ENCODE results near the gene HAT1.

The HAT1 gene

GRCh38 chr2:171956135-171956825 is 34.0 kb downstream of the HAT1 start:
- H3K4me3 ChIP-seq (ENCODE audit: low read length), result no peak overlapping the region
- no peaks in the 10 kb centered on the region for H3K4me1 ChIP-seq (ENCODE audit: control insufficient read depth, insufficient read depth, low read length)
- no peaks in the 10 kb centered on the region for H3K9me3 ChIP-seq (ENCODE audit: control insufficient read depth, insufficient read depth, low read length)
- no CpG with 5 or more reads among the region's 7 CpGs for WGBS (ENCODE audit: insufficient coverage, insufficient read length)
- no peak overlapping the region for H3K27ac ChIP-seq (ENCODE audit: low read length)
- H3K36me3 ChIP-seq (ENCODE audit: control insufficient read depth, insufficient read depth, low read length), result no peaks in the 10 kb centered on the region
- no peaks in the 10 kb centered on the region for H3K27me3 ChIP-seq (ENCODE audit: control insufficient read depth, insufficient read depth, low read length)
- DNase-seq (ENCODE audit: low read depth, low spot score), result no peak

- no peak overlapping the region for H3K27ac ChIP-seq (ENCODE audit: low read length)
- no peaks in the 10 kb centered on the region for H3K4me1 ChIP-seq (ENCODE audit: control insufficient read depth, insufficient read depth, low read length)
- no peak overlapping the region for H3K4me3 ChIP-seq (ENCODE audit: low read length)
- WGBS (ENCODE audit: insufficient coverage, insufficient read length), result no CpG with 5 or more reads among the region's 2 CpGs
- H3K27me3 ChIP-seq (ENCODE audit: control insufficient read depth, insufficient read depth, low read length), result no peaks in the 10 kb centered on the region
- no peaks in the 10 kb centered on the region for H3K36me3 ChIP-seq (ENCODE audit: control insufficient read depth, insufficient read depth, low read length)
- DNase-seq (ENCODE audit: low read depth, low spot score), result no peak
- H3K9me3 ChIP-seq (ENCODE audit: control insufficient read depth, insufficient read depth, low read length), result no peaks in the 10 kb centered on the region
Observed at GRCh38 chr2:171957061-171957460, 34.8 kb downstream of the HAT1 start.

- H3K36me3 ChIP-seq (ENCODE audit: control insufficient read depth, insufficient read depth, low read length), result no peaks in the 10 kb centered on the region
- no peaks in the 10 kb centered on the region for H3K27me3 ChIP-seq (ENCODE audit: control insufficient read depth, insufficient read depth, low read length)
- no CpG with 5 or more reads among the region's 3 CpGs for WGBS (ENCODE audit: insufficient coverage, insufficient read length)
- no peaks in the 10 kb centered on the region for H3K4me1 ChIP-seq (ENCODE audit: control insufficient read depth, insufficient read depth, low read length)
- H3K27ac ChIP-seq (ENCODE audit: low read length), result no peak overlapping the region
- no peak overlapping the region for H3K4me3 ChIP-seq (ENCODE audit: low read length)
- no peak for DNase-seq (ENCODE audit: low read depth, low spot score)
- H3K9me3 ChIP-seq (ENCODE audit: control insufficient read depth, insufficient read depth, low read length), result no peaks in the 10 kb centered on the region
Observed at GRCh38 chr2:171958475-171958874, 36.2 kb downstream of the HAT1 start.

GRCh38 chr2:171959998-171960397 is 37.7 kb downstream of the HAT1 start:
- no peaks in the 10 kb centered on the region for H3K36me3 ChIP-seq (ENCODE audit: control insufficient read depth, insufficient read depth, low read length)
- H3K27me3 ChIP-seq (ENCODE audit: control insufficient read depth, insufficient read depth, low read length), result no peaks in the 10 kb centered on the region
- no peaks in the 10 kb centered on the region for H3K9me3 ChIP-seq (ENCODE audit: control insufficient read depth, insufficient read depth, low read length)
- H3K4me3 ChIP-seq (ENCODE audit: low read length), result no peak overlapping the region
- no peaks in the 10 kb centered on the region for H3K4me1 ChIP-seq (ENCODE audit: control insufficient read depth, insufficient read depth, low read length)
- DNase-seq (ENCODE audit: low read depth, low spot score), result no peak
- no peak overlapping the region for H3K27ac ChIP-seq (ENCODE audit: low read length)
- no CpG with 5 or more reads among the region's 2 CpGs for WGBS (ENCODE audit: insufficient coverage, insufficient read length)

- no peaks in the 10 kb centered on the region for H3K4me1 ChIP-seq (ENCODE audit: control insufficient read depth, insufficient read depth, low read length)
- no peak overlapping the region for H3K27ac ChIP-seq (ENCODE audit: low read length)
- no peaks in the 10 kb centered on the region for H3K36me3 ChIP-seq (ENCODE audit: control insufficient read depth, insufficient read depth, low read length)
- no CpG with 5 or more reads among the region's 3 CpGs for WGBS (ENCODE audit: insufficient coverage, insufficient read length)
- no peaks in the 10 kb centered on the region for H3K9me3 ChIP-seq (ENCODE audit: control insufficient read depth, insufficient read depth, low read length)
- H3K4me3 ChIP-seq (ENCODE audit: low read length), result no peak overlapping the region
- H3K27me3 ChIP-seq (ENCODE audit: control insufficient read depth, insufficient read depth, low read length), result no peaks in the 10 kb centered on the region
- no peak for DNase-seq (ENCODE audit: low read depth, low spot score)
Observed at GRCh38 chr2:171960570-171960969, 38.3 kb downstream of the HAT1 start.

- no peak overlapping the region for H3K27ac ChIP-seq (ENCODE audit: low read length)
- no peaks in the 10 kb centered on the region for H3K9me3 ChIP-seq (ENCODE audit: control insufficient read depth, insufficient read depth, low read length)
- no CpG with 5 or more reads among the region's 2 CpGs for WGBS (ENCODE audit: insufficient coverage, insufficient read length)
- H3K4me1 ChIP-seq (ENCODE audit: control insufficient read depth, insufficient read depth, low read length), result no peaks in the 10 kb centered on the region
- DNase-seq (ENCODE audit: low read depth, low spot score), result no peak
- no peaks in the 10 kb centered on the region; the same call in 1 of the 2 replicates for H3K36me3 ChIP-seq (ENCODE audit: control insufficient read depth, insufficient read depth, low read length)
- H3K4me3 ChIP-seq (ENCODE audit: low read length), result no peak overlapping the region
- no peaks in the 10 kb centered on the region for H3K27me3 ChIP-seq (ENCODE audit: control insufficient read depth, insufficient read depth, low read length)
Observed at GRCh38 chr2:171963198-171963597, 40.9 kb downstream of the HAT1 start.

- no peaks in the 10 kb centered on the region for H3K27me3 ChIP-seq (ENCODE audit: control insufficient read depth, insufficient read depth, low read length)
- WGBS (ENCODE audit: insufficient coverage, insufficient read length), result no CpG with 5 or more reads among the region's 2 CpGs
- no peaks in the 10 kb centered on the region; the same call in 1 of the 2 replicates for H3K36me3 ChIP-seq (ENCODE audit: control insufficient read depth, insufficient read depth, low read length)
- no peak for DNase-seq (ENCODE audit: low read depth, low spot score)
- no peaks in the 10 kb centered on the region for H3K4me1 ChIP-seq (ENCODE audit: control insufficient read depth, insufficient read depth, low read length)
- no peak overlapping the region for H3K4me3 ChIP-seq (ENCODE audit: low read length)
- no peak overlapping the region for H3K27ac ChIP-seq (ENCODE audit: low read length)
- no peaks in the 10 kb centered on the region for H3K9me3 ChIP-seq (ENCODE audit: control insufficient read depth, insufficient read depth, low read length)
Observed at GRCh38 chr2:171964308-171964707, 42.0 kb downstream of the HAT1 start.

- no peaks in the 10 kb centered on the region for H3K4me1 ChIP-seq (ENCODE audit: control insufficient read depth, insufficient read depth, low read length)
- H3K36me3 ChIP-seq (ENCODE audit: control insufficient read depth, insufficient read depth, low read length), result no peaks in the 10 kb centered on the region; the same call in 1 of the 2 replicates
- no CpG with 5 or more reads among the region's 3 CpGs for WGBS (ENCODE audit: insufficient coverage, insufficient read length)
- no peak overlapping the region for H3K27ac ChIP-seq (ENCODE audit: low read length)
- no peak for DNase-seq (ENCODE audit: low read depth, low spot score)
- H3K4me3 ChIP-seq (ENCODE audit: low read length), result no peak overlapping the region
- no peaks in the 10 kb centered on the region for H3K27me3 ChIP-seq (ENCODE audit: control insufficient read depth, insufficient read depth, low read length)
- no peaks in the 10 kb centered on the region for H3K9me3 ChIP-seq (ENCODE audit: control insufficient read depth, insufficient read depth, low read length)
Observed at GRCh38 chr2:171965238-171965637, 43.0 kb downstream of the HAT1 start.

GRCh38 chr2:171965661-171966060 is 43.4 kb downstream of the HAT1 start:
- no CpG with 5 or more reads among the region's 3 CpGs for WGBS (ENCODE audit: insufficient coverage, insufficient read length)
- Histone ChIP-seq H3K4me3 (ENCODE audit: low read length) (no peak overlapping the region), H3K36me3 (ENCODE audit: control insufficient read depth, insufficient read depth, low read length) (no peaks in the 10 kb centered on the region; the same call in 1 of the 2 replicates), H3K4me1 (ENCODE audit: control insufficient read depth, insufficient read depth, low read length) (no peaks in the 10 kb centered on the region), H3K27ac (ENCODE audit: low read length) (no peak overlapping the region), H3K9me3 (ENCODE audit: control insufficient read depth, insufficient read depth, low read length) (no peaks in the 10 kb centered on the region), H3K27me3 (ENCODE audit: control insufficient read depth, insufficient read depth, low read length) (no peaks in the 10 kb centered on the region)
- no peak for DNase-seq (ENCODE audit: low read depth, low spot score)

- no peaks in the 10 kb centered on the region; the same call in 1 of the 2 replicates for H3K36me3 ChIP-seq (ENCODE audit: control insufficient read depth, insufficient read depth, low read length)
- no peak overlapping the region for H3K27ac ChIP-seq (ENCODE audit: low read length)
- no peaks in the 10 kb centered on the region for H3K4me1 ChIP-seq (ENCODE audit: control insufficient read depth, insufficient read depth, low read length)
- no peaks in the 10 kb centered on the region for H3K27me3 ChIP-seq (ENCODE audit: control insufficient read depth, insufficient read depth, low read length)
- H3K4me3 ChIP-seq (ENCODE audit: low read length), result no peak overlapping the region
- no peaks in the 10 kb centered on the region for H3K9me3 ChIP-seq (ENCODE audit: control insufficient read depth, insufficient read depth, low read length)
- DNase-seq (ENCODE audit: low read depth, low spot score), result no peak
- no CpG with 5 or more reads among the region's 8 CpGs for WGBS (ENCODE audit: insufficient coverage, insufficient read length)
Observed at GRCh38 chr2:171966235-171966634, 44.0 kb downstream of the HAT1 start.

GRCh38 chr2:171966688-171967087 is 44.4 kb downstream of the HAT1 start:
- Histone ChIP-seq H3K27me3 (ENCODE audit: control insufficient read depth, insufficient read depth, low read length) (no peaks in the 10 kb centered on the region), H3K9me3 (ENCODE audit: control insufficient read depth, insufficient read depth, low read length) (no peaks in the 10 kb centered on the region), H3K4me1 (ENCODE audit: control insufficient read depth, insufficient read depth, low read length) (no peaks in the 10 kb centered on the region), H3K4me3 (ENCODE audit: low read length) (no peak overlapping the region), H3K36me3 (ENCODE audit: control insufficient read depth, insufficient read depth, low read length) (no peaks in the 10 kb centered on the region; the same call in 1 of the 2 replicates), H3K27ac (ENCODE audit: low read length) (no peak overlapping the region)
- no peak for DNase-seq (ENCODE audit: low read depth, low spot score)
